Fibroblast of upper back skin (primary cell): ENCODE data around the gene GPI.

Source experiments
- DNase-seq: peaks from one replicate; pipeline ENCODE4 v3.0.0-alpha.2; 2013

The GPI gene

DNA sequence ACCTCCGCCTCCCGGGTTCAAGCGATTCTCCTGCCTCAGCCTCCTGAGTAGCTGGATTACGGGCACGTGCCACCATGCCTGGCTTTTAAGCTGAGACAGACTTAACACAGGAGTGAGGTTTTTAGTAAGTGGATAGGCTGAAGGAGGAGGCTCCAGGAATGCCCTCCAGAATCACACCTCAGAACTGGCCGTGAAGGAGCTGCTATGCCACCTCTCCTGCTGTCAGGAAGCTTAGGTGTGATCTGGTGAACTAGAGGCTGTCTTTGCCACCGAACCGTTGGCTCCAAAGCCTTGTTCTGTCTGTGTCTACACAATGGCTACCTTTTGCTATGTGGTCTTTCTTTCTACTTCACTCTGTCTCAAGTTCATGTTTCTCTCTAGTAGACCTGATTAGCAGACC is 43.4 kb downstream of the GPI start:
- DNase-seq = no peak

DNA sequence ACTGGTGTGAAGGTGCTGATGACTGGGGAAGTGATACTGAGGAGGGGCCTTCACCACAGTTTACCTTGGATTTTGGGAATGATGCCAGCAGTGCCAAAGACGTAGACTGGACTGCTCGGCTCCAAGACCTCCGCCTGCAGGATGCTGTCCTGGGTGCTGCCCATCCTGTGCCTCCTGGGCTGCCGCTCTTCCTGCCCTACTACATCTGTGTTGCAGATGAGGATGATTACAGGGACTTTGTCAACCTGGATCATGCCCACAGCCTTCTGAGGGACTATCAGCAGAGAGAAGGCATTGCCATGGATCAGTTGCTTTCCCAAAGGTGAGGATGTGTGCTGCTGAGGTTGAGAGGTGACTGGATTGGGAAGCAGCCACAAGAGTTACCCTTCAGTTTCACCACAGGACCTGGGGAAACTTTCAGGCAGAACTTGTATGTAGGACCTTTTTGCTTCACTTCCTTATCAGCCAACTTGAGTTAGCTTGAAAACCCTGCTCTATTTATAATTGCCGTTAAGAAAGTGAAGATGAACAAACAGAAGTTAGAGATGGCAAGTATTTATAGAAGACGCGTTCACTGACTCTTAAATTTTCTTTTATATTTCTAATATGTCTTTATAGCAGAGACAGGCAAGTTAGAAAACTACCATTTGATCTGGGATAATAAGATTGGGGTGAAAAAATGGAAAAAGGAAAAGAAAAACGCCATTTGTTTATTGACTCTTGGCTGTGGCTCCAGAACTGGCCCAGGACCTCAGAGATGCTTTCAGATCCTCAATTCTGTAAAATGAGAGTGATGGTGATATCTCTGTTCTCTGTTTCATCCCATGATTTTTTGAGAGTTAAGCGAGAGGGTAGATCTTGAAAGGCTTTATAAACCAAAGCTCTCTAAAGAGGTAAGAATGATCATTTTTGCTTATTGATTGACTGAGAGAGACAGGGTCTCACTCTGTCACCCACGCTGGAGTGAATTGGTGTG is 44.5 kb downstream of the GPI start:
- no peak for DNase-seq

DNA sequence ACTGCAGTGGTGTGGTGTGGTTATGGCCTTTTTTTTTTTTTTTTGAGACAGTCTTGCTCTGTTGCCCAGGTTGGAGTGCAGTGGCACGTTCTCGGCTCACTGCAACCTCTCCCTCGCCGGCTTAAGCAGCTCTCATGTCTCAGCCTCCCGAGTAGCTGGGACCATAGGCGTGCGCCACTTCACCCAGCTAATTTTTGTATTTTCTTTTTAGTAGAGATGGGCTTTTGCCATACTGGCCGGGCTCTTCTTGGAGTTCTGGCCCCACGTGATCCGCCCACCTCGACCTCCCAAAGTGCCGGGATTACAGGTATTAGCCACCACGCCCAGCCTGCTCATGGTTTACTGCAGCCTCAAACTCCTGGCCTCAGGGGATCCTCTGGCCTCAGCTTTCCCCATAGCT is 46.2 kb downstream of the GPI start:
- no peak for DNase-seq

DNA sequence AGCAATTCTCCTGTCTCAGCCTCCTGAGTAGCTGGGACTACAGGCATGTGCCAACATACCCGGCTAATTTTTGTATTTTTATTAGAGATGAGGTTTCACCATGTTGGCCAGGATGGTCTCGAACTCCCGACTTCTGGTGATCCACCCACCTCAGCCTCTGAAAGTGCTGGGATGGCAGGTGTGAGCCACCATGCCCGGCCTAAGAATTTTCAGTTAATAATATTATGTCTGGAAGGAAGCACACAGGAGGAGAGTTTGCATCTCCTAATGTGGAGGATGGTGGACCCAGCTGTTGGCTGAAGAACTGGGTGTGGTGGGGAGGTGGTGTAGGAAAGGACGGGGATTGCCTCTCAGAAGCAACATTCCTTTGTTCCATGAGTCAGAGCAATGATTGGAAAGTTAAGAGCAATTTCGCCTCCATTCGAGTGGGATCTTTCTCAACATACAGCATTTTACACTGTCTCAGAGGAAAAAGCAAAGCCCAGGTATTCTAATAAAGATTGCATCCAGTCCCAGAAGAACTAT is 51.1 kb downstream of the GPI start:
- no peak for DNase-seq

DNA sequence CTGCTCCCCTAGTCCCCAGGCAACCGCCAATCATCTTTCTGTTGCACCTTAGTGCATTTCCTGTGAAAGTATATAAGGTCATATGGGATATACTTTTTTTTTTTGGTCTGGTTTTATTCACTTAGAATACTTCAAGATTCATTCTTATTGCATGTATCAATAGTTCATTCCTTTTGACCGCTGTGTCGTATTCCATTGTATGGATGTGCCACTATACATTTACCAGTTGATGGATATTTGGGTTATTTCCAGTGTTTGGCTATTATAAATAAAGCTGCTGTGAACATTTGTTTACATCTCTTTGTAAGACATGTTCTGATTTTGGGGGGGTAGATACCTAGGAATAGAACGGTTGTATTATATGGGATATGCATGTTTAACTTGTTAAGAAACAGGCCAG is 53.3 kb downstream of the GPI start:
- DNase-seq = no peak

DNA sequence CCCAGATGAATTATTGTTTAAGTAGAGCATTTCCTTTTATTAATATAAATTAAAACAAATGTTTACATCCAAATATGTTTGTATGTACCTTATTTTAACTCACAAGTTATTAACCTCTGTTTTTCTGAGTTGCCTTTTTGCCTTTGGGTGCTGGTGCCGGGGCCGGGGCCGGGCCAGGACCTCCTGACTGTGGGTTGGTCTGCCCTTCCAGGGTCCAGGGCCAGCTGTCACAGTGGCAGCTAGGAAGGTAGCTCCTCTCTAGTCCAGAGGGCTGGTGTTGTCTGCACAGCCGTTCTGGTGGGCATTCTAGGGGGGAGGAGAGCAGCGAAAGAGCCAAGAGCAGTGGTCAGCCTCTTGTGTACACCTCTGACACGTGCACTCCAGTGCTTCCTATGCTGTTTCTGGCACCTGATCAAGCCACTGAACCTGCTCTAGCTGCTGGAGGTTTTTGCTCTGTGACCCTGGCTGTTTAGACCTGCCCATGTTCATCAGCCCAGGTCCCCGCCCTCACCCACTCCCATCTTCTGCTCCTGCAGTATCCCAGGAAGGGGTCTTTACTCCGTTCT is 61.2 kb downstream of the GPI start:
- no peak for DNase-seq

DNA sequence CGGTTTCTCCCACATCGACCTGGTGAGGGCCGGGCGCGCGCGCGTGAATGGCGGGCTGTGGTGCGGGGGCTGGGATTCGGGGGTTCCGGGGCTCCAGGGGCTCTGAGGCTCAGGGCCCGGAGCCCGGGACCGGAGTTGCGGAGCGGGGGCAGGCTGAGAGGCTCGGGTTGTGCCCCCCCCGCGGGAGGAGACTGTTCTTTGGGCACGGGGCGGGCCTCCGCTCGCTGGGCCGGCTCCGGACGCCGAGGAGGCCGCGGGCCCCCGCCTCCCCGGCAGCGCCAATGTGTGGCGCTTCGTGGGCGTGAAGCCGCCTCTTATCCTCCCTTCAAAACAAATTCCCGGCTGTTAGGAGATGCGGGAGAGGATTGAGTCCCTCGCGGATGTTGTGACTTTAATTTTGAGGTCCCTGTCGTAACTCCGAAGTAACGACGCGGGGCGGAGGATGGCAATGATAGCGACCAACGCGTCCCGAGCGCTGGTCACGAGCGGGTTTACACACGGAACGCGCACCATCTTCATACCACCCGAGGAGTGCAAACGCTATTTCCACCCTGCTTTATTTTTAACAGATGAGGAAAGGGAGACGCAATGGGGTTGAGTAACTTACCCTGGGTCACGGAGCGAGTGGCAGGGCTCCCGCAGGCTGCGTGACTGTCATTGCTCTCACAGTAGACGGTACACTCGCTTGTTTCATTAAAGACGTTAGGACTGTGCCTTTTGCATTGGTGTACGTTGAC is 63.7 kb downstream of the GPI start:
- DNase-seq = peak; percentile 8

DNA sequence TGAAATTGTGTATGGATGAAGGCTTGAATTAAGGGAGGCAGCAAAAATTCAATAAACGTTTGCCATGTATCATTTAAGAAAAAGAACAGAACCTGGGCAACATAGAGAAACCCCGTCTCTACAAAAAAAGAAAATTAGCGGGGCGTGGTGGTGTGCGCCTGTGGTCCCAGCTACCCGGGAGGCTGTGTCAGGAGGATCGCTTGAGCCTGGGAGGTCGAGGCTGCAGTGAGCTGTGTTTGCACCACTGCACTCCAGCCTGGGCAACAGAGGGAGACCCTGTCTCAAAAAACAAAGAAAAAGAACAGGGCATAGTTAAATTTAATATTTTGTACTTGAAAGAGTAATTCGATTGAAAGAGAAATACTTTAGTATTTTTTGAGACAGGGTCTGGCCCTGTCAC is 64.6 kb downstream of the GPI start:
- DNase-seq = no peak

DNA sequence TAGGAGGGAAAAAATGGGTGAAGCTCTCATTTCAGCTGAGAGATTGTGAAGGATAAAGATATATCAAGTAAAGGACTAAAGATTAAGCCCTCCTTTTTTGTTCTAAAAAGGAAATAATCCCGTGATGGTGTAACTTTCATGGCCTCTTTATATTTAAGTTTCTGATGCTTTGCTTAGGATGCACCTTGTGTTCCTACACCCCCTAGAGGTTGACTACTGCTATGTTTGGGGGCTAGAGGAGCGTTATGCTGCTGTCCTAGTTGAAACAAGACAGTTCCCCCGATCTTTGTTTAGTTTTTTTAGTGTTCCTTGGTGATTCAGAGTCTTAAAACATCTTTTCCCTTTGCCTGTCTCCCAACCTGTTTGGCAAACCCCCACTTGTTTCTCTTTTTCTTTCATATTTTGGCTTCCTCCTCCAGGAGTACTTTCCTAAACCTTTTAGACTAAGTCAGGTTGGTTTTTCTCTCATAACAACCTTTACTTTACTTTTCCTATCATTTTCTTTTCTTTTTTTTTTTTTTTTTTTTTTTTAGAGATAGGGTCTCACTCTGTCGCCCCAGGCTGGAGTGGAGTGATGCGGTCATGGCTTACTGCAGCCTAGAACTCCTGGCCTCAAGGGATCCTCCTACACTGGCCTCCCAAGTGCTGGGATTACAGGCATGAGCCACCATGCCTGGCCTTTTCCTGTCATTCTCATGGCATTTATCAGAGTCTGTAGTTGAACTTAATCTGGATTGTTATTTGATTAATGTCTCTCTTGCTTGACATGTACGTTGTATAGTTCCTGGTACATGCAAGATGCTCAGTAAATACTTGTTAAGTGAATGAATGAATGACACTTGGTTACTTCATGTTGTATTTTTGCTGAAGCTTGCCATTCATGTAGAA is 66.0 kb downstream of the GPI start:
- peak; percentile 38 for DNase-seq

DNA sequence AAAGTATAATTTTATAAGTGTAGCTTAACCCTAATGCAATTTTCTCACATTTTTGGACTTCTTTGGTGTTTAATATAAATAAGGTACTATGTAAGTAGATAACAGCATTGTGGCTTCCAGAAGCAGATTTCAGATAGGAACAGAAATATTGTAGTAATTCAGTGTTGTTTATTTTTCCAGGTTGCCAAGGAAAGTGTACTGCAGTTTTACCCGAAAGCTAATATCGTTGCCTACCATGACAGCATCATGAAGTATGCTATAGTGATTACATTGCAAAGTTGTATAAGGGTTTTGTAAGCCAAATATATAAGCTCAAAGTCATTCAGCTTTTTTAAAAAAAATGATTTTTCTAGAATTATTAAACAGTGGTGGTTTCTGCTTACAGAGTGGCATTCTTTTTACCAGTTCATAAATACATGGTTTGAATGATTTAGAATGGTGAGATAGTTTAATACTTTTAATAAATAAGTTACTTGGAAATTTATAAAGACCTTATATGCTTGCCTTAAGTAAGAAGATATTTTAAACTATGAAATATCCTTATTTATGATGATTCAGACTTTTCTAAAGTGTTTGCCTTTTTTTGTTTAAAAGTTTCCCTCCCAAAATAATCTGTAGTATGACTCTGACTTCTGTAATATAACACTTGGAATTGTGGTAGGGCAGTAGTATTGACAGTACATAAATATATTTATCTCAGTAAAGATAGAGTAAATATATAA is 66.8 kb downstream of the GPI start:
- DNase-seq = no peak

DNA sequence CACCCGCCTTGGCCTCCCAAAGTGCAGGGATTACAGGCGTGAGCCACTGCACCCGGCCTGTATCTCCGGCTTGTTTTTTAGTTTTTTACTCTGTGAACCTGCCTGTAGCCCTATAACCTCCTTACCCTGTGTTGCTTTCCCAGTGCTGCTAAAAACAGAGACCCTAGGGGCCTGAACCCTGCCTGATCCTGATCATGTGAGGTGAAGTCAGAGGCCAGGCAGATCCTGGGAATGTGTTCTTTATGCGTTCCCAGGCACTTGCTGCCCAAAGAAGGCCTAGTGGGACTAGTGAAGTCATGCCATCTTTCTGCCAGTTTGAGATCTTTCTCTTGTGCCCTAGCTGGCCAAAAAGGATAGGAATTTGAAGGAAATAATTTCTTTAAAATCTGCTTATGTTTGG is 67.8 kb downstream of the GPI start:
- no peak for DNase-seq

DNA sequence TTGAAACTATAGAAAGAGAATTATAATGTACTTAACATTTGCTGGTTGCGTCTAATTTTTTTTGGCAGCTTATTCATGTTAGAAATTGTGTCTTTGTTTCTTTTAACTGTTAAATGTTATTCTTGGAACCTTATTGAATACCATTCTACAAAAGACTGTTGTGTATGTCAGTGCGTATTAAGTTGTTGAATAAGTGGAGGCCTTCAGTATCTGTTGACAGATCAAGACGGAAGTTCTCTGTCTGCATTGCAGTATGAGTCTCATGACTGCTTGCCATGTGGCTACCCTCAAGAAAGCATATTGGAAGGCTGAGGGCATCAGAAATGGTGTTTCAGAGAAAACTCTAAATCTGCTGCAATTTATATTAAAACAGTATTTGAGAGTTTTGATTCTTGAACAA is 71.7 kb downstream of the GPI start:
- no peak for DNase-seq

DNA sequence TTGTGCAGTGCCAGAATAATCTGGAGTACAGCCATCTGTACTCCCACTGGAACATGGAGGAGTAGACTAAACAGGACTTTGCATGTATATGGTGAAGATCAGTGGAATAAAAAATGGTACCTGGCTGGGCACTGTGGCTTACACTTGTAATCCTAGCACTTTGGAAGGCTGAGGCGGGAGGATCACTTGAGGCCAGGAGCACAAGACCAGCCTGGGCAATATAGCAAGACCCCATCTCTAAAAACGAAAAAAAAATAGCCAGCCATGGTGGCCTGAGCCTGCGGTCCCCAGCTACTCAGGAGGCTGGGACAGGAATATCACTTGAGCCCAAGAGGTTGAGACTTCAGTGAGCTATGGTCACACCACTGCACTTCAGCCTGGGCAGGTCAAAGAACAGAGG is 83.2 kb downstream of the GPI start:
- no peak for DNase-seq
